ENCODE results near the gene EFCAB8.
"Not testable (repeated sequence)": the region's sequence is repeated elsewhere in the genome, so short reads cannot be mapped to it uniquely, and the experiment has no call there.

Gene EFCAB8

DNA sequence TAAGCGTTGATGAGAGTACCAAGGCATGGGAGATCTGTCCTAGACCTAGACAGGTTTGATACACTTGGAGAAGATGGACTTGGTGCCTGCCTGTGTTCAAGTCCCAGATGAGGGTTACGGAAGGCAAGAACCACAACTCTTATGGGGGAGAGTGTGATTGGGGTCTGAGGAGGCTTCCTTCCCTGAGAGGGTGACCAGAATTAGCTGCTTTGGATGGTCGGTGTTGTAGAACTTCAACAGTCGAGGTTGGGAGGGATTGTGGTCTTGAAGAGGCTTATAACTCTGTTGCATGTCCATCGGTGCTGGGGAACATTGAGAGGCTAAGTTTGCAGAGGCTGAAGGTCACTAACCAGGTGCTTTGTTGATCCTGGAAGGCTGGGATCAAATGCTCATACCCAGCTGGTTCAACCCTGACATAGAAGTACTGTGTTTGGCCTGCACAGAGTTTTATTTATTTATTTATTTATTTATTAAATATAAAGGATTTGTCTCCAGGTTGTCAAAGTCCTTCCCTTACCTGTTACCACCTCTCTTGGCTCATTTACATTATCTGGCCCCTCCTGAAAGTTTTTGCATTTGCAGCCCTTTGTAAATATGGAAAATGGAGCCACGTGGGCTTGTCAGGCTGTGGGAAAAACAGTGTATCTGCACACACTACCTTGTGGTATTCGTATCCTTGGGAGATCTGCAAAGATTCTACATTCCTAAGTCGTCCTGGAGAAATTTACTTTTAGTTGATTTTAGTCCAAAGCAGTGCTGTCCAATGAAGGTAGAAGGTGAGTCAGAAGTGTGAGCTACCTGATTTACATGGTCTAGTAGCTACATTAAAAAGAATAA, 15.8 kb upstream of the EFCAB8 start:
- DNase-seq = no peak

DNA sequence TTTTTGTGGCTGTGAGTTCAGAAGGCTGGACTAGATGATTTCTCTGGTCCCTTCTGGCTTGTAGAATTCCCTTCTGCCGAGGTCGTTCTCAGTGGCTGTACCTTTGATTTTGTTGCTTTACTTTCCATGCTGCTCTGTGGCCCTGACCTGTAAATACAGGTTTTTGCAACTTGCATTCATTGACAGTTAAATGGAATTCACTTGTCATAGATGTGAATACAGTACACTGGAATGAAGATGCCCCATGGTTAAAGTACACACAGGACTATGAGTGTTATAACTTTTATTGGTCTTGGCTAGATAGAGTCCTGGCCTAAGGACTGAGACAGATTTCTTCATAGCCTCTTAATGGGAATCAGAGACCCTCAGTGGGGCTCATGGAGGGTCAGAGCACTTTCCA, 12.9 kb upstream of the EFCAB8 start:
- no peak for DNase-seq

DNA sequence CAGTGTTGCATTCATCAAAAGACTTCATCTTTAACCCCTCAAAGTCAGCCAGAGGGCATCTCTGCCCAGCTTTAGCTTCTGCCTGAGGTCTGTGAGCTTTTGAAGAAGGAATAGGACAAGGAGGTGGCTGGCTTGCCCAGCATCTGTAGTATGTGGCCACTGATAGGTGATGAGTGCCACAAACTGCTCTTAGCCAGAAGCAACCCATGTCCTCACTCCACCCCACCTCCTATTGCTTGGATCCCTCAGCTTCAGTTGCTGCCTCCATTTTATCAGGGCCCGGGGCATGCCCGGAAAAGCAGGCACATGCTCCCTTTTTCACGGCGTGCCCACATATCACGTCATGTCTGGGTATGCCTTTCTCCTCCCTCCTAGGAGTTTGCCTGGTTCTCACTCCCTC, 11.9 kb upstream of the EFCAB8 start:
- no peak for DNase-seq

DNA sequence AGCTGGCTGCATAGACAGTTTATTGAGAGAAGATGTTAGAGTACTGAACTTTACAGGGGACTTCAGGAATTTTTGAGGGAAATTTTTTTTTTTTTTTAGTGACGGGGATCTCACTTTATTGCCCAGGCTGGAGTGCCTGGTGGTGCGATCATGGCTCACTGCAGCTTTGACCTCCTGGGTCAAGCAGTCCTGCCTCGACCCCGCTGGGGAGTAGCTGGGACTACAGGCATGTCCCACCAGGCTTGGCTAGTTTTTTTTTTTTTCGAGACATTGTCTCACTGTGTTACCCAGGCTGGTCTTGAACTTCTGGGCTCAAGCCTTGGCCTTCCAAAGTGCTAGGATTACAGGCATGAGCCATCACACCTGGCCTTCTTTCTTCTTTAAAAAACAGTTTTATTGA, 10.8 kb upstream of the EFCAB8 start:
- no peak for DNase-seq

DNA sequence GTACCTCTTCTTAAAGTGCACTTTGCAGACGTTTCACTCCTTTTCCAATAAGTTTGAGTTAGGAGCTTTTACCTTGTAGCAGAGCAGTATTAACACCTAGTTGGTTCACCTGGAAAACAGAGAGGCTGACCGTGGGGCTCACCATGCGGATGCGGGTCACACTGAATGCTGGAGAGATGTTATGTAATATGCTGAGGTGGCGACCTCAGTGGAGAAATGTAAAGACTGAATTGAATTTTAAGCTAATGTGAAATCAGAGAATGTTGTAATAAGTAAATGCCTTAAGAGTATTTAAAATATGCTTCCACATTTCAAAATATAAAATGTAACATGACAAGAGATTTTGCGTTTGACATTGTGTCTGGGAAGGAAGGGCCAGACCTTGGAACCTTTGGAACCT, 9.9 kb upstream of the EFCAB8 start:
- DNase-seq = no peak

DNA sequence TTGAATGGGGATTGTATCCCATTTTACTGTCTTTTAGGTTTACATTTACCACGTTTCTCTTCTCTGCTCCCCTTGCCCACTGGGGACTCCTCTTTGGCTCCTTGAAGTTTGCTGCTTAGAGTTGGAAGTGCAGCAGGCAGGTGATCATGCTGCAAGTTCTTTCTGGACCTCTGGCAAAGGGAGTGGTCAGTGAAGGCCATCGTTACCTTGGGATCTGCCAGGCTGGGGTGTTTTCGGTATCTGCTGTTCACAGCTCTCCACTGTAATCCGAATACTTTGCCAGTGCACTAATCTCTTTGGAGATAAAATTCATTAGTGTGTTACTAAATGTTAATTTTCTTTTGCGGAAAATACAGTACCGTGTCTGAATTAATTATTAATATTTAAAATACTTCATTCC, 9.1 kb upstream of the EFCAB8 start:
- DNase-seq = no peak

DNA sequence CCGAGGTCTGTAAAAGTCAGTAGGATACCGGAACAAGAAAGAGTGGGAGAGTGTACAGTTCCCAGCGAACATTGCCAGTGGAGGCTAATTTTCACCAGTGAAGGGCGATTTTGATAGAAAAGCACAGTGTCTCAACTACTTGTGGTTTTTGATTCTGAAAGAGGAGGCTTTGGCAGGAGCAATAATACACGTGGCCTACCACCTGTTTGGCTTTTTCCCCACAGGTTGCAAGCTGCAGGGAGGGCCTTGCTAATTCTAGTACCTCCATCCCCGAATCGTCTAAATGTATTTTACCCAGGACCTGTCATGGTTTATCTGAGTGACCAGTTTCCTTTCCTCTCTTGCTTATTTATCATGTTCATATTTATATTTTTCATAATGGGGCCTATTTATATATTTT, 3.3 kb upstream of the EFCAB8 start:
- no peak for DNase-seq

DNA sequence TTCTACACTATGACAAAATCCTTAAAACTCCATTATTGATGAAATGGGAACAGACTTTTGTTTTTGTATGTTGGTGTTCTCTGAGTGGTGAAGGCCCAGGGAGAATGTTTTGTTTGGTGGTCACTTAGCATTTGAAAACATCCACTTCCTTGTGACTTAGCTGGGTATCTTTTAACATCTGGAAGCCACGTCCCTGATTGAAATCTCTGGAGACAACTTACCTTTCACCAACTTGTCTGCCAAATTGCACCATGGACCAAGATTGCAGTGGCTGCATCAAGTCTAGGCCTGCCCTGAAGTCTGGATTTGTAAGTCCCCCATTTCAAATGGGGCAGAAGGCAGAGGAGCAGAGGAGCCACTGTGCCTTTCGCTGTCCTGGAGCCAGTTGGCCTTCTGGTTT, 534 bp upstream of the EFCAB8 start:
- no peak for DNase-seq

DNA sequence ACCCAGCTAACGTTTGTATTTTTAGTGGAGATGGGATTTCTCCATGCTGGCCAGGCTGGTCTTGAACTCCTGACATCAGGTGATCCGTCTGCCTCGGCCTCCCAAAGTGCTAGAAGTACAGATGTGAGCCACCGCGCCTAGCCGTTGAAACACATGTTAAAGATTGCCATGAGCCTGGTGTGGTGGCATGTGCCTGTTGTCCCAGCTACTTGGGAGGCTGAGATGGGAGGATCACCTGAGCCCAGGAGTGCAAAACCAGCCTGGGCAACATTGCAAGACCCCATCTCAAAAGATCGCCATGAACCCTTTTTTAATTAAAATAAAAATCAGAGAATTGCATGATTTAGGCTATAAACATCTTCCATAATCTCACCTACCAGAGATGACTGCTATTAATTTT, 2.7 kb downstream of the EFCAB8 start:
- no peak for DNase-seq

DNA sequence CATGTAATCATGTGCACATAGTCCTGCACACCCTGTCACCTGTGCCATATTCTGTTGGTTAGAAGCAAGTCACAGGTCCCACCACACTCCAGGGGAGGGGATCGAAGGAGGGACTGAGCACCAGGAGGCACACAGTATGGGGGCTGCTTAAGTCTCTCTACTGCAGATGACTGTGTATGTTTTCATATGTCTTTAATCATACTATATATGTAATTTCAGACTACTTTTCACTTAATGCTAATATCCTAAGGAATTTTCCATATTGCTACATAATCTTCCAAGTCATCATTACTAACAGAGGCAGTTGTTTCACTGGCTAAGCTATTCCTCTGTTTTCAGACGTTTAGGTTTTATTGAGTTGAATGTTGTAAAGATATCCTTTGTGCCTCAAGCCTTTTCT, 10.8 kb downstream of the EFCAB8 start:
- no peak for DNase-seq

DNA sequence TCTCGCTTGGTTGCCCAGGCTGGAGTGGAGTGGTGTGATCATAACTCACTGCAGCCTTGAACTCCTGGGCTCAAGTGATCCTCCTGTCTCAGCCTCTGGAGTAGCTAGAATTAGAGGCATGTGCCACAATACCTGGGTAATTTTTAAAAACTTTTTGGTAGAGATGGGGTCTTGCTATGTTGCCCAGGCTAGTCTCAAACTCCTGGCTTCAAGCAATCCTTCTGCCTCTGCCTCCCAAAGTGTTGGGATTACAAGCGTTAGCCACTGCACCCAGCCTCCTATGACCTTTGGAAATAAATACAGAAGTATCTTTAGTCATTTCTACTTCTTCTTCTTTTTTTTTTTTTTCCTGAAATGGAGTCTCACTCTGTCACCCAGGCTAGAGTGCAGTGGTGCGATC, 11.8 kb downstream of the EFCAB8 start:
- DNase-seq = not testable (repeated sequence)

DNA sequence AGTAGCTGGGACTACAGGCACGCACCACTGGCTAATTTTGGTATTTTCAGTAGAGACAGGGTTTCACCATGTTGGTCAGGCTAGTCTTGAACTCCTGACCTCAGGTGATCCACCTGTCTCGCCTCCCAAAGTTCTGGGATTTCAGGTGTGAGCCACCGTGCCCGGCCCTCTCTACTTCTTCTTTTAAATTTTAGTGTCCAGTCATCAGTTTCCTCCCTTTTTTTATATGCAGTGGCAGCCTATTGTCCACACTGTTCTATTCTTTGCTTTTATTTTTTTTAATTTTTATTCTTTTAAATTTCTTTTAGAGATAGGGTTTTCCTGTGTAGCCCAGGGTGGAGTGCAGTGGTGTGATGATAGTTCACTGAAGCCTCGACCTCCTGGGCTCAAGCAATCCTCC, 12.3 kb downstream of the EFCAB8 start:
- DNase-seq = no peak

DNA sequence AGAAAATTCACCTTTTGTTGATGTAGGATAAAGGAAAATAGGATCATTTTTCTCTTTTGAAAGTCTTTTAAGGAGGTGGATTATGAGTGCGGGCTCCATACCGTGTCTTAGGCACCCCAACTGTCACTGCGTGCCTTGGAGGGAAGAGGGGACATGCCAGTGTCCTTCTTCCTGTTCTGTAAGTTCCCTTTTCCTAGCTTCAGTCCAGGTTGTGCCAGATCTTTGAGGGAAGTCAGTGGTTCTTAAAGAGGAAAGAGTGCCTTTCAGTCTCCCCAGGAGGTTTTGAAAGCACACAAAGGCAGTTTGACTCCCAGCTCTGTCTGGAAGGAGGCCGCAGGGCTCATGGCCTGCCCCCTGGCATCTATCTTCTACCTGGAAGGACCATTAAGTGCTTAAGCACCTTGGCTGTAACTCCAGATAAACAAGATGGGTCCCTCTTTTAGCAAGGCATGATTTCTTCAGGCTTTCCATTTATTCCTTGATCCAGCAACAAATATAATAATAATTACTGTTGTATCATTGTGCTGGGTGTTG, 13.0 kb downstream of the EFCAB8 start:
- no peak for DNase-seq

DNA sequence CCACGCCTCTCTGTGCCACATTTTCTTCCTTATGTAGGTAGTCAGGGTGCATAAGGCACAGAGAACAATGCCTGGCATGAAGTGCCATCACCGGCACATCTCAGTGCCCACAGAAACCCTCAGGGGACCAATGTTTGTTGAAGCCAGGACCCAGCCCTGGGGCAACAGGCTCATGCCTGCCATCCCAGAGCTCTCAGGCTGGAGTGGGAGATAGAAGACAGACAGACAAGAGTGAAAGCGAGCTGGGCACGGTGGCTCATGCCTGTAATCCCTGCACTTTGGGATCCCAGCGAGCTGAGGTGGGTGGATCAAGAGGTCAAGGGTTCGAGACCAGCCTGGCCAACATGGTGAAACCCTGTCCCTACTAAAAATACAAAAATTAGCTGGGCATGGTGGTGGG, 13.5 kb downstream of the EFCAB8 start:
- no peak for DNase-seq

DNA sequence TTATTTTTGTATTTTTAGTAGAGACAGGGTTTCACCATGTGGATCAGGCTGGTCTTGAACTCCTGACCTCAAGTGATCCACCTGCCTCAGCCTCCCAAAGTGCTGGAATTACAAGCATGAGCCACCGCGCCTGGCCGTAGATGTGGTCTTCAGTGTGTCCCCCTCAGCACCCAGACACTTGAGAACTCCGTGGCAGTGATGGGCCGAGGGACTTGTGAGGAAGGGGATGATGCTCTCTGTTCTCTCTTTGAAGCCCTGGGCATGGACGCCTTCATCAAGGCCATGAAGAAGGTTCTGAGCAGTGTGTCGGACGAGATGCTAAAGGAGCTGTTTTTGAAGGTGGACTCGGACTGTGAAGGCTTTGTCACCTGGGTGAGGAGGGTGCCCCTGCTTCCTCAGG, 16.9 kb downstream of the EFCAB8 start:
- no peak for DNase-seq

DNA sequence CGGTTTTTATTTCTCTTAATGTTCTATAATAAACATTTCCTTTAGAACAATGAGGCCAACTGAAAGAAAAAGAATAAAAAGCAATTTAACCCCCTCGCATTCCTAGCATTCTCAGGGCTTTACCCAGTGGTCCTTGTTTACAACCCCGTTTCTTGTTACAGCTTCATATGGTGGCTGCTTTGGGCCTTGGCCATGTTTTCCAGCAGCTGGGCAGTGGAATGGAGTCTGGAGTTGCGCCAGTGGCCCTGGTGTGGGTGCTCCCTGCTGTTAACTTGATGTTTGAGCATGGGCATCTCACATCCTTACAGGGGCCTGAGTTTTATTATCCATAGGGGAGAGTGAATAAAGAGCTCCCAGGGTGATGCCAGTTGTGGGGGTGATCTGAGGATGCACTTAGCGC, 18.8 kb downstream of the EFCAB8 start:
- DNase-seq = no peak

DNA sequence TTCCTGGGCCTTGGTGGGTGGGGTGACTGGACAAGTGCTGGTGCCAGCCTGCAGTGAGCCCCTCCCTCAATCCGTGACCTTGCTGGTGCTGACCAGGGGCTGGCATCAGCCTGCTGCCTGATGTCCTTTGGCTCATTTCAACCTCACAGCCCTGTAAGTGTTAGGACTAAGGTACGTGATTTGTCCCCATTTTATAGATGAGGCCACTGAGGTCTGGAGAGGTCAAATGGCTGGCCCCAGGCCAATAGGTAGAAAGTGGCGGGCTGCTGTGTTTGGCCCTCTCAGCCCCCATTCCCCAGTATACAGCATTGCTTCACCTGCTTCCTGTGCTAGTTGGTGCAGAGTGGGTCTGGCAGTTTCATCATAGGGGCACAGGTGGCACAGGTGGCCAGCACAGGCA, 20.1 kb downstream of the EFCAB8 start:
- DNase-seq = no peak

DNA sequence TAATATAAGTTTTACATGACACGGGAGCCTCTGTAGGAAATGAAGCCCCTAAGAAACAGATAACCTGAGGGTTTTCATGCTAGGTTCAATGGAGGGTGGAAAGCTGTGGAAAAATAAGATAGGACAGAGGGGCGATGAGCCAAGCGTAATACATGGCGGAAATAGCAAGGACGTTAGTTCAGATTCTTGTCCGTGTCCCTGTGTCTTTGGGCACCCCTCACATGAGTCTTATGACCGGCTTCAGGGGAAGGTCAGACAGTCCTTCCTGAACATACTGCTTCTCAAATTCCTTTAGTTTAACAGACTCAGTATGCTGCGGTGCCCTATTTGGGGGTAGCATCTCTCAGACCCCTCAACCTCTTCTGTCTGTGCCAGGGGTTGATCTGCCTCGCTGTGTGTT, 20.8 kb downstream of the EFCAB8 start:
- no peak for DNase-seq

DNA sequence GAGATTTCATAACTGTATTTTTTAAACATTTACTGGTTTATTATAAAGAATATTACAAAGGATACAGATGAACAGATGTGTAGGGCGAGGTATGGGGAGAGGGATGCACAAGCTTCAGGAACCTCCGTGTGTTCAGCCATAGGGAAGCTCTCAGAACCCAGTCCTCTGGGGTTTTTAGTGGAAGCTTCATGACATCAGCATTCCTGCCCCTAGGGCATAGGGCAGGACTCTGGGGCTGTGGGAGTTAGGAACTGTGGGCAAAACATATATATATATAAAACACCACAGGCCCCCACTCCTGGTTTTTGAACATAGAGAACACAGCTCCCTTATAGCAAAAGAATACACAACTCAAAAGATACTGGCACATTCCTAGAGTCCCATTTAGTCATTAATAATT, 21.9 kb downstream of the EFCAB8 start:
- DNase-seq = no peak

DNA sequence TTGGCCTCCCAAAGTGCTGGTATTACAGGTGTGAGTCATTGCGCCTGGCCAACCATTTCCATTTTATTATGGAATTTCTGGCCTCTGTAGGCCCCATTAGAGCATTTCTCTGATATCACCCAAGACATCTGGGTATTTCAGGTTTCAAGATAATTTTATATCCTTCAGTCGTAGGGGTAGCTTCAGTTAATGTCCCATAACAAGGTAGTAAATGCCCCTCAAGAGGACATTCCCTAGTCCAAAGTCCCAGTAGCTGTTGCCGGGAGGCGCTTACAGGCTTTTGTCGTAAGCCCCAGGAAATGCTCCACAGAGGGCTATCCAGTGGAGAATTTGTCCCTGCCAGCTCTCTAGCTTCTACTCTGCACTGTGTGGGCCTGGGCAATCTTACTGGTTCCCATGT, 24.4 kb downstream of the EFCAB8 start:
- DNase-seq = no peak

DNA sequence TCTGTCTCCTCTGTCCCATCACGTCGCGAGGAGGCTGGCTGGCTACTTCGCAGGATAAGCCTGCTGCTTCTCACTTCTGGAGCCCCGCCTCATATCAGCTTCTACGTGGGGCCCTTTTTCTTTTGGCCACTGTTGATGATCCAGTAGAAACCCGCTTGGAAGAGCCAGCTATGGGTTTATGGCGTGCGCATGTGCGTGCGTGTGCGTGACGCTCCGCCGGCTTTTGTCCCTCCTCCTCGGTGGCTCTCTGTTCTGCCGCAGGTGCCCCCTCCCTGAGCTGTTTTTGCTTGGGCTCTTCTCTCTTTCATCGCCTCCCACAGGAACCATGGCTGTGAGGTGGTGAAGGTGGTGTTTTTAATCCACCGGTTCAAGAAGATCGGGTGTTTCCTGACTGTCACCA, 26.5 kb downstream of the EFCAB8 start:
- no peak for DNase-seq

DNA sequence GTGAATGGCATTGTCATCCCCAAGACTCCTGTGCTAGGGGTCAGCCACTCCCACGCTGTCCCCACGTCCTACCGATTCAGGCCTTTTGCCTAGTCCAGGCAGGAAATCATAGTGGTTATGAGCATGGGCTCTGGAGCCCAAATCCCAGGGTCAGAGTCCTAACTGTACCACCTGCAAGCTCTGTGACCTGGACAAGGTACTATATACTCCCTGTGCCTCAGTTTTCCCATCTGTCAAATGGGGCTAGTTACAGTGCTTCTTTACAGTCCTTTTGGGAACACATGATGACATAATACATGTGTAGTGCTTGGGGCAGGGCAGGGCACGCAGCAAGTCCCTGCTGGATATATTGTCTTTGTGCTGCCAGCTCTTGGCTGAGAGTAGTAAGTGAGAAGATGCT, 27.2 kb downstream of the EFCAB8 start:
- no peak for DNase-seq

DNA sequence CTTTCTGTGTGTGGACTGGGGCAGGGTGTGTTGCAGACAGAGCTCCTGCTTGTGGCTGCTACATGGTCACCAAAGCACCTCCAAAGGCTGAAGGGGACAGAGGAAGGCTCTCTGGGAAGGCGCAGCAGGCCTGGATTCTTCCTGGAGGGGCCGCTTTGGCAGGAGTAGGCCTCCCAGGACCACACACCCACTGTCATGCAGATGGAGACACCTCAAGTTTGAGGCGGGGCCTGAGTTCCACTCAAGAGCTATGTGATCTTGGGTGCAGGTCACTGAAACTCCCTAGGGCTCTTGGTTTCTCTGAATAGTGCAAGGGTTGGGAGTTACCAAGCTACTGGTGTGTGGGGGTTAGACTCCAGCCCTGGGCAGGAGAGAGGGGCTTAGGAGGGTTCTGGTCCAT, 27.9 kb downstream of the EFCAB8 start:
- DNase-seq = no peak

DNA sequence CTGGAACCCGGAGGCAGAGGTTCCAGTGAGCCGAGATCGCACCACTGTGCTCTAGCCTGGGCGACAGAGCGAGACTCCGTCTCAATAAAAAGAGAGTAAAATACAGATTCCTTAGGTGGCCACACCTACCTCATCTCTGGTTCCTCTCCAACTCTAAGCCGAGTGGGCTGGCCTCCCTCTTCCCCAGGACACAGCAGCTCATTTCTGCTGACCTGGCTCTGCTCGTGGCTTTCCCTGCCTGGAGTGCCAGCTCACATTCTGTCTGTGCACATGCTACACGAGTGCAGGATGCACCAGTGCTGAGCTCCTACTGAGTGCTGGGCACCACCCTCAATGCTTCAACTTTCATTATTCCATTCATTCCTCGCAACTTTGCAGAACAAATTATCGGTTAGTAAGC, 28.8 kb downstream of the EFCAB8 start:
- no peak for DNase-seq

DNA sequence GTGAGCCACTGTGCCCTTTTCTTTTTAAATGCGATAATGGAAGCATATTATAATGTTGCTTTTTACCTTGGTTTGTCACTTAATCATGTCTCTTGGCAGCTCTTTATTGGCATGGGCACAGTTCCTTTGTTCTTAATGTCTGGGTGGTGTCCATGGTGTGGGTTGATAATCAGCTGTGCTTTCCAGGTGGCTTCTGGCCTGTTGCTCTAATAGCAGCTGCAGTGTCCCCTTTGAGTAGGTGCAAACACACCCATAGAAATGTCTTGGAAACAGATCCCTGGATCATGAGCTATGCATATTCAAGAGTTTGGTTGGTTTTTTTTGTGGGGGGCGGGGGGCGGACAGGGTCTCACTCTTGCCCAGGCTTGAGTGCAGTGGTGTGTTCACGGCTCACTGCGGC, 29.9 kb downstream of the EFCAB8 start:
- DNase-seq = no peak

Measured in activated CD4-positive, alpha-beta T cell treated with anti-CD3 and anti-CD28 coated beads, Interleukin-2, amount 50 U/mL, for 16 hours (primary cell).